IMR-90 (cell line): ENCODE data around the gene DDX10. TPM values are rescaled to one million over a fixed set of nuclear protein-coding genes. Genes with fewer than 3 reads are reported as not detected.

Experiments
- ATAC-seq: fragments of 200-7000 bp; cut with Tn5 transposase; 2 replicates; pipeline ENCODE4 v1.9.1; 2020; ENCODE audit warnings: low read depth, mild to moderate bottlenecking, moderate library complexity
- BruUV-seq: library from RNA; stranded (reverse); fragments of 400-500 nt; replicated peaks from 2 replicates; lab custom pipeline; 2021; lab: Mats Ljungman, UMichigan
- CTCF ChIA-PET: fragments of 300-600 bp; formaldehyde crosslinking; extraction: SDS; loops from one replicate; lab custom pipeline; 2021; ENCODE audit warnings: antibody characterized with exemption; lab: Yijun Ruan, JAX
- POLR2A ChIA-PET: fragments of 300-600 bp; sonication (Branson Sonifier 250); formaldehyde crosslinking; loops from one replicate; lab custom pipeline; 2022; ENCODE audit warnings: antibody characterized with exemption; ENCODE audit not compliant: unreplicated experiment; lab: Charles Lee
- DNase-seq: peaks from one replicate; pipeline ENCODE4 v3.0.0; 2013
- H2AFZ ChIP-seq: replicated peaks from 2 replicates; pipeline ENCODE3; 2013; ENCODE audit warnings: low read length, mild to moderate bottlenecking; ENCODE audit not compliant: poor library complexity
- H2AK5ac ChIP-seq: 2 replicates; pipeline ENCODE4 v1.6.1; 2013; ENCODE audit warnings: low read depth, low read length, inconsistent platforms
- H2AK9ac ChIP-seq: replicated peaks from 2 replicates; pipeline ENCODE3; 2013; ENCODE audit warnings: mild to moderate bottlenecking, low read depth, low read length, moderate library complexity; ENCODE audit not compliant: poor library complexity
- H2BK120ac ChIP-seq: 2 replicates; pipeline ENCODE4 v1.6.1; 2013; ENCODE audit warnings: low read depth, low read length, inconsistent platforms
- H2BK15ac ChIP-seq: 3 replicates; pipeline ENCODE4 v1.6.1; 2013; ENCODE audit warnings: low read depth, low read length, inconsistent platforms
- H2BK20ac ChIP-seq: 2 replicates; pipeline ENCODE4 v1.6.1; 2013; ENCODE audit warnings: low read depth, mild to moderate bottlenecking, inconsistent platforms, low read length, moderate library complexity
- H2BK5ac ChIP-seq: 2 replicates; pipeline ENCODE4 v1.6.1; 2013; ENCODE audit warnings: mild to moderate bottlenecking, low read depth, low read length, inconsistent platforms; ENCODE audit not compliant: poor library complexity, severe bottlenecking
- H3K14ac ChIP-seq: replicated peaks from 2 replicates; pipeline ENCODE4 v1.6.1; 2013; ENCODE audit warnings: low read depth, low read length, inconsistent platforms
- H3K18ac ChIP-seq: 2 replicates; pipeline ENCODE4 v1.6.1; 2013; ENCODE audit warnings: low read depth, low read length, control low read depth
- H3K23ac ChIP-seq: 2 replicates; pipeline ENCODE4 v1.6.1; 2013; ENCODE audit warnings: low read depth, low read length, inconsistent platforms
- H3K27ac ChIP-seq: 2 replicates; pipeline ENCODE4 v1.5.1; 2013; ENCODE audit warnings: mild to moderate bottlenecking, control low read depth, low read length; ENCODE audit not compliant: insufficient read depth
- H3K27me3 ChIP-seq: 2 replicates; pipeline ENCODE4 v1.6.1; 2013; ENCODE audit warnings: low read length; ENCODE audit not compliant: control insufficient read depth, insufficient read depth
- H3K36me3 ChIP-seq: 2 replicates; pipeline ENCODE4 v1.6.1; 2013; ENCODE audit warnings: low read length, mixed read lengths; ENCODE audit not compliant: control insufficient read depth, insufficient read depth
- H3K4ac ChIP-seq: 2 replicates; pipeline ENCODE4 v1.6.1; 2013; ENCODE audit warnings: low read depth, low read length, inconsistent platforms
- H3K4me1 ChIP-seq: 2 replicates; pipeline ENCODE4 v1.6.1; 2013; ENCODE audit warnings: low read length, mixed read lengths; ENCODE audit not compliant: control insufficient read depth, insufficient read depth
- H3K4me2 ChIP-seq: 2 replicates; pipeline ENCODE4 v1.6.1; 2013; ENCODE audit warnings: low read depth, mild to moderate bottlenecking, control low read depth, low read length, moderate library complexity
- H3K4me3 ChIP-seq: 2 replicates; pipeline ENCODE4 v1.5.1; 2013; ENCODE audit warnings: low read depth, mild to moderate bottlenecking, control low read depth, low read length, moderate library complexity; ENCODE audit not compliant: insufficient read depth
- H3K56ac ChIP-seq: 2 replicates; pipeline ENCODE4 v1.6.1; 2013; ENCODE audit warnings: low read length, inconsistent platforms; ENCODE audit not compliant: insufficient read depth; ENCODE audit errors: extremely low read depth
- H3K79me1 ChIP-seq, 2 experiments: 2 replicates each; pipeline ENCODE4 v1.6.1; 2013; ENCODE audit warnings: low read length in 2 of 2, inconsistent platforms in 1 of 2, low read depth in 1 of 2
- H3K9ac ChIP-seq: 2 replicates; pipeline ENCODE4 v1.6.1; 2013; ENCODE audit warnings: low read depth, low read length, control low read depth
- H3K9me1 ChIP-seq: 2 replicates; pipeline ENCODE4 v1.6.1; 2013; ENCODE audit warnings: low read length, inconsistent platforms; ENCODE audit not compliant: insufficient read depth
- H3K9me3 ChIP-seq: 2 replicates; pipeline ENCODE4 v1.6.1; 2013; ENCODE audit warnings: low read length; ENCODE audit not compliant: control insufficient read depth, insufficient read depth
- H4K20me1 ChIP-seq: 2 replicates; pipeline ENCODE4 v1.6.1; 2013; ENCODE audit warnings: low read length, inconsistent platforms; ENCODE audit not compliant: insufficient read depth
- H4K5ac ChIP-seq: 2 replicates; pipeline ENCODE4 v1.6.1; 2013; ENCODE audit warnings: mild to moderate bottlenecking, low read depth, low read length, control low read depth
- H4K8ac ChIP-seq, 2 experiments: 2 replicates each; pipeline ENCODE4 v1.6.1; 2013; ENCODE audit warnings: low read depth in 2 of 2, low read length in 2 of 2, control low read depth in 1 of 2, inconsistent platforms in 1 of 2
- H4K91ac ChIP-seq: 2 replicates; pipeline ENCODE4 v1.6.1; 2013; ENCODE audit warnings: low read depth, low read length, inconsistent platforms; ENCODE audit not compliant: insufficient read depth
- CEBPB ChIP-seq: IDR thresholded peaks from 2 replicates; pipeline ENCODE4 v1.6.1; 2012; ENCODE audit warnings: low read depth, low read length, improper control_type of control experiment
- SMC3 ChIP-seq: fragments of 150-350 bp; IDR thresholded peaks from 2 replicates; pipeline ENCODE4 v1.6.1; 2016; ENCODE audit warnings: low read depth, mild to moderate bottlenecking, antibody characterized with exemption, low read length, moderate library complexity
- WGBS, 2 experiments: methylation state at CpG; one replicate each; pipeline versions ENCODE4 v1.1.5 to v1.1.7; 2013; ENCODE audit warnings: missing lambda C conversion rate in 2 of 2; ENCODE audit not compliant: insufficient read length in 1 of 2; ENCODE audit errors: extremely low coverage in 2 of 2; 5-methylcytosine and 5-hydroxymethylcytosine counted together
- dilution Hi-C: fragments of 300-500 bp; cut with HindIII; formaldehyde crosslinking; loops from one replicate; pipeline ENCODE4 v1.14.3; 2018; ENCODE audit warnings: low sequenced_read_pairs; ENCODE audit not compliant: unreplicated experiment
- in situ Hi-C: fragments of 300-500 bp; cut with MboI; formaldehyde crosslinking; loops from 3 replicates; pipeline ENCODE4 v1.14.3; 2019; ENCODE audit warnings: low sequenced_read_pairs, inconsistent platforms, mixed read lengths
- intact Hi-C: fragments of 100-400 bp; cut with micrococcal nuclease; formaldehyde crosslinking; loops from 2 replicates; pipeline ENCODE4 v1.10.0; 2022
- polyA plus RNA-seq, 3 experiments: library from polyadenylated mRNA; depleted of rRNA; stranded (reverse); fragments of >200 nt; gene quantifications; 2 replicates each; pipeline ENCODE4 v1.2.3, GENCODE V29; 2012; ENCODE audit warnings: low replicate concordance in 1 of 3
- total RNA-seq: library from RNA; depleted of rRNA; stranded (reverse); fragments of >200 nt; gene quantifications from 2 replicates; pipeline ENCODE4 v1.2.3, GENCODE V29; 2012

Gene DDX10
- total and polyA plus RNA-seq, 2 of the 4 experiments (the other 2 are of a cell fraction): 20.0 to 31.9 TPM

- CTCF ChIA-PET: interaction anchor here (1.5 kb wide), 1 partner anchor 15 kb away, joined by 3 read pairs; no protein-coding TSS in a partner anchor
- peak overlapping the region; percentile 86; the same call in 1 of the 2 replicates for H2AK5ac ChIP-seq
- BruUV-seq: no TSS peak
- H3K4me1 ChIP-seq: peaks cover 14% of the 10 kb centered on the region
- 0 out of 2 replicates have a peak, but pooled peaks have one; percentile 7 for TF ChIP-seq CEBPB
- no peak for TF ChIP-seq SMC3
- H3K14ac ChIP-seq: peak overlapping the region; percentile 82
- no peak overlapping the region for H2AK9ac ChIP-seq
- H3K9me3 ChIP-seq: no peaks in the 10 kb centered on the region
- no CpG with 5 or more reads among the region's 2 CpGs for WGBS, 2 experiments
- no peak overlapping the region for H3K4me3 ChIP-seq
- dilution Hi-C loops: no loop called here
- H3K56ac ChIP-seq: peak overlapping the region; percentile 71; the same call in 1 of the 2 replicates
- no peak overlapping the region for H3K9ac ChIP-seq
- in situ Hi-C loops: no loop called here
- peak overlapping the region; percentile 84; the same call in 1 of the 2 replicates for H3K4me2 ChIP-seq
- no peaks in the 10 kb centered on the region for H3K27me3 ChIP-seq
- POLR2A ChIA-PET: interaction anchor here (0.5 kb wide), 1 partner anchor 616 kb away, joined by 3 read pairs; no protein-coding TSS in a partner anchor
- H3K27ac ChIP-seq: peak overlapping the region; percentile 88
- peaks cover 1% of the 10 kb centered on the region; the same call in 1 of the 2 replicates for H3K36me3 ChIP-seq
- peak overlapping the region; percentile 83 for H2BK120ac ChIP-seq
- peak overlapping the region; percentile 95 for H4K91ac ChIP-seq
- no peak overlapping the region for H3K23ac ChIP-seq
- H4K5ac ChIP-seq: peak overlapping the region; percentile 84
- peaks cover 6% of the 10 kb centered on the region; the same call in 1 of the 2 replicates for H3K9me1 ChIP-seq
- peak overlapping the region; percentile 93 for H2BK5ac ChIP-seq
- DNase-seq: peak; percentile 67
- ATAC-seq: no peak
- peak overlapping the region; percentile 94 for H3K4ac ChIP-seq
- no peak overlapping the region for H2AFZ ChIP-seq
- peak overlapping the region; percentile 91 for H3K18ac ChIP-seq
- peak overlapping the region; percentile 70 to 77; a peak in 3 of 4 replicates for H4K8ac ChIP-seq
- peaks cover 28 to 32% of the 10 kb centered on the region in 2 experiments for H3K79me1 ChIP-seq
- peak overlapping the region; percentile 94 for H2BK15ac ChIP-seq
- H2BK20ac ChIP-seq: peak overlapping the region; percentile 86
- no peaks in the 10 kb centered on the region for H4K20me1 ChIP-seq
- intact Hi-C loops: loop anchor here (5.0 kb wide), 1 partner anchor 234 kb away; no protein-coding TSS in a partner anchor
Measured at GRCh38 chr11:108931168-108931567, 266.3 kb downstream of the DDX10 start.
